ENCODE measurements around the gene ADAM11. TPM values are rescaled to one million over a fixed set of nuclear protein-coding genes. Genes with fewer than 3 reads are reported as not detected.

ADAM11 gene
- total and polyA plus RNA-seq, 9 of the 15 experiments (the other 6 are each of a cell fraction or from before 2014, with no cell fraction given) = 0.01 to 0.31 (median 0.14) TPM; not detected in 2

DNA sequence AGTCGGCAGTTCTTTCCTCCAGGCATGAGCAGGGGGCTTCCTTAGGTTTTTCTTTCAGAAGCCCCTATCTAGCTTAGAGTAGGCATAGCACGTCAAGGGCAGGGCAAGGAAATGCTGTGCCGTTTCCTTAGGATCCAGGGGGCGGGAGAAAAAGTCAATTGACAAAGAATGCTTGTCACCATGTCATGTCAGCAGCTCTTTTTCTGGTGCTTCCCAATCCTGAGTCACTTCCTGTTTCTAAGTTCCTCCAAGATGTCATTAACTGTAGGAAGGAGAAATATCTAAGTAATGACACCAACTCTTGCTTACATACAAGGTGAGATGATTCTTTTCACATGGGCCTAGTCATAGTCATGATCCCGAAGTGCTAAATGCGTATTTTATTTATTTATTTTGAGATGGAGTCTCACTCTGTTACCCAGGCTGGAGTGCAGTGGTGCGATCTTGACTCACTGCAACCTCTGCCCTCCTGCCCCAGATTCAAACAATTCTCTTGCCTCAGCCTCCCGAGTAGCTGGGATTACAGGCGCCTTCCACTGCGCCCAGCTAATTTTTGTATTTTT is 36.1 kb downstream of the ADAM11 start (continued):
- TF ChIP-seq MAFG (tag; conservative IDR thresholded peaks at IDR 0.05) = 0 out of 2 replicates have a peak, but pooled peaks have one; percentile 10
- TF ChIP-seq, protein P1, sequence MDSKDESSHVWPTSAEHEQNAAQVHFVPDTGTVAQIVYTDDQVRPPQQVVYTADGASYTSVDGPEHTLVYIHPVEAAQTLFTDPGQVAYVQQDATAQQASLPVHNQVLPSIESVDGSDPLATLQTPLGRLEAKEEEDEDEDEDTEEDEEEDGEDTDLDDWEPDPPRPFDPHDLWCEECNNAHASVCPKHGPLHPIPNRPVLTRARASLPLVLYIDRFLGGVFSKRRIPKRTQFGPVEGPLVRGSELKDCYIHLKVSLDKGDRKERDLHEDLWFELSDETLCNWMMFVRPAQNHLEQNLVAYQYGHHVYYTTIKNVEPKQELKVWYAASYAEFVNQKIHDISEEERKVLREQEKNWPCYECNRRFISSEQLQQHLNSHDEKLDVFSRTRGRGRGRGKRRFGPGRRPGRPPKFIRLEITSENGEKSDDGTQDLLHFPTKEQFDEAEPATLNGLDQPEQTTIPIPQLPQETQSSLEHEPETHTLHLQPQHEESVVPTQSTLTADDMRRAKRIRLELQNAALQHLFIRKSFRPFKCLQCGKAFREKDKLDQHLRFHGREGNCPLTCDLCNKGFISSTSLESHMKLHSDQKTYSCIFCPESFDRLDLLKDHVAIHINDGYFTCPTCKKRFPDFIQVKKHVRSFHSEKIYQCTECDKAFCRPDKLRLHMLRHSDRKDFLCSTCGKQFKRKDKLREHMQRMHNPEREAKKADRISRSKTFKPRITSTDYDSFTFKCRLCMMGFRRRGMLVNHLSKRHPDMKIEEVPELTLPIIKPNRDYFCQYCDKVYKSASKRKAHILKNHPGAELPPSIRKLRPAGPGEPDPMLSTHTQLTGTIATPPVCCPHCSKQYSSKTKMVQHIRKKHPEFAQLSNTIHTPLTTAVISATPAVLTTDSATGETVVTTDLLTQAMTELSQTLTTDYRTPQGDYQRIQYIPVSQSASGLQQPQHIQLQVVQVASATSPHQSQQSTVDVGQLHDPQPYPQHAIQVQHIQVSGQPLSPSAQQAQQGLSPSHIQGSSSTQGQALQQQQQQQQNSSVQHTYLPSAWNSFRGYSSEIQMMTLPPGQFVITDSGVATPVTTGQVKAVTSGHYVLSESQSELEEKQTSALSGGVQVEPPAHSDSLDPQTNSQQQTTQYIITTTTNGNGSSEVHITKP (IDR thresholded peaks at IDR 0.05; ENCODE audit: partially characterized antibody) = no peak
- TF ChIP-seq KDM5B (IDR thresholded peaks at IDR 0.05; ENCODE audit: insufficient replicate concordance, low read depth, low read length) = no peak
- no peak for TF ChIP-seq KLF6 (CRISPR knock-in tag; IDR thresholded peaks at IDR 0.05; ENCODE audit: borderline replicate concordance)
- TF ChIP-seq KHSRP (IDR thresholded peaks at IDR 0.05) = no peak
- no peak for TF ChIP-seq NR4A1 (CRISPR knock-in tag; IDR thresholded peaks at IDR 0.05)
- TF ChIP-seq NR4A1 (tag; IDR thresholded peaks at IDR 0.05) = no peak
- TF ChIP-seq KDM4B (IDR thresholded peaks at IDR 0.05; ENCODE audit: borderline replicate concordance in 2 of 2, low read depth in 1 of 2) = no peak
- no peak for TF ChIP-seq KLF13 (tag; IDR thresholded peaks at IDR 0.05; ENCODE audit: borderline replicate concordance, low read depth)
- TF ChIP-seq, protein P2, sequence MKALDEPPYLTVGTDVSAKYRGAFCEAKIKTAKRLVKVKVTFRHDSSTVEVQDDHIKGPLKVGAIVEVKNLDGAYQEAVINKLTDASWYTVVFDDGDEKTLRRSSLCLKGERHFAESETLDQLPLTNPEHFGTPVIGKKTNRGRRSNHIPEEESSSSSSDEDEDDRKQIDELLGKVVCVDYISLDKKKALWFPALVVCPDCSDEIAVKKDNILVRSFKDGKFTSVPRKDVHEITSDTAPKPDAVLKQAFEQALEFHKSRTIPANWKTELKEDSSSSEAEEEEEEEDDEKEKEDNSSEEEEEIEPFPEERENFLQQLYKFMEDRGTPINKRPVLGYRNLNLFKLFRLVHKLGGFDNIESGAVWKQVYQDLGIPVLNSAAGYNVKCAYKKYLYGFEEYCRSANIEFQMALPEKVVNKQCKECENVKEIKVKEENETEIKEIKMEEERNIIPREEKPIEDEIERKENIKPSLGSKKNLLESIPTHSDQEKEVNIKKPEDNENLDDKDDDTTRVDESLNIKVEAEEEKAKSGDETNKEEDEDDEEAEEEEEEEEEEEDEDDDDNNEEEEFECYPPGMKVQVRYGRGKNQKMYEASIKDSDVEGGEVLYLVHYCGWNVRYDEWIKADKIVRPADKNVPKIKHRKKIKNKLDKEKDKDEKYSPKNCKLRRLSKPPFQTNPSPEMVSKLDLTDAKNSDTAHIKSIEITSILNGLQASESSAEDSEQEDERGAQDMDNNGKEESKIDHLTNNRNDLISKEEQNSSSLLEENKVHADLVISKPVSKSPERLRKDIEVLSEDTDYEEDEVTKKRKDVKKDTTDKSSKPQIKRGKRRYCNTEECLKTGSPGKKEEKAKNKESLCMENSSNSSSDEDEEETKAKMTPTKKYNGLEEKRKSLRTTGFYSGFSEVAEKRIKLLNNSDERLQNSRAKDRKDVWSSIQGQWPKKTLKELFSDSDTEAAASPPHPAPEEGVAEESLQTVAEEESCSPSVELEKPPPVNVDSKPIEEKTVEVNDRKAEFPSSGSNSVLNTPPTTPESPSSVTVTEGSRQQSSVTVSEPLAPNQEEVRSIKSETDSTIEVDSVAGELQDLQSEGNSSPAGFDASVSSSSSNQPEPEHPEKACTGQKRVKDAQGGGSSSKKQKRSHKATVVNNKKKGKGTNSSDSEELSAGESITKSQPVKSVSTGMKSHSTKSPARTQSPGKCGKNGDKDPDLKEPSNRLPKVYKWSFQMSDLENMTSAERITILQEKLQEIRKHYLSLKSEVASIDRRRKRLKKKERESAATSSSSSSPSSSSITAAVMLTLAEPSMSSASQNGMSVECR (CRISPR knock-in tag; IDR thresholded peaks at IDR 0.05) = no peak
- no peak for TF ChIP-seq TAF1 (IDR thresholded peaks at IDR 0.05; ENCODE audit: control insufficient read depth, extremely low read depth, insufficient read depth, low read length, severe bottlenecking)
- no peak for TF ChIP-seq ZNF696 (CRISPR knock-in tag; conservative IDR thresholded peaks at IDR 0.05)
- peak in 1 of 2 experiments; percentile 78; a peak in 2 of 4 replicates for TF ChIP-seq ETV6 (IDR thresholded peaks at IDR 0.05; ENCODE audit: borderline replicate concordance in 1 of 2, low read depth in 2 of 2, low read length in 1 of 2)
- TF ChIP-seq ETV6 (CRISPR knock-in tag; IDR thresholded peaks at IDR 0.05; ENCODE audit: borderline replicate concordance) = no peak
- no peak for TF ChIP-seq SNRNP70 (optimal IDR thresholded peaks at IDR 0.05; ENCODE audit: low read depth, low read length)
- no peak for TF ChIP-seq RUNX1 (IDR thresholded peaks at IDR 0.05; ENCODE audit: low read depth)
- TF ChIP-seq KDM2B (CRISPR knock-in tag; IDR thresholded peaks at IDR 0.05) = no peak
